ENCODE measurements around the gene ZIK1.

The ZIK1 gene

GRCh38 chr19:57583521-57584416 is at the start of gene ZIK1:
Gene ZIK1, plus strand, starts transcription at chr19:57584145. Its CDS starts 212 bp downstream, at chr19:57584357.
- peak; percentile 88 for FAIRE-seq

DNA sequence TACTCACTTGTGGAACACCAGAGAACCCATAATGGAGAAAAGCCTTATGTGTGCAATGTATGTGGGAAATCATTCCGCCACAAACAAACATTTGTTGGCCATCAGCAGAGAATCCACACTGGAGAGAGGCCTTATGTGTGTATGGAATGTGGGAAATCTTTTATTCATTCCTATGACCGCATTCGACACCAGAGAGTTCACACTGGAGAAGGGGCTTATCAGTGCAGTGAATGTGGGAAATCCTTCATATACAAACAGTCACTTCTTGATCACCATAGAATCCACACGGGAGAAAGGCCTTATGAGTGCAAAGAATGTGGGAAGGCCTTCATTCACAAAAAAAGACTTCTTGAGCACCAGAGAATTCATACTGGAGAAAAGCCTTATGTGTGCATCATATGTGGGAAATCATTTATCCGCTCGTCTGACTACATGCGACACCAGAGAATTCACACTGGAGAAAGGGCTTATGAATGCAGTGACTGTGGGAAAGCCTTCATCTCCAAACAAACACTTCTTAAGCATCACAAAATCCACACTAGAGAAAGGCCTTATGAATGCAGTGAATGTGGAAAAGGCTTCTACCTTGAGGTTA is 45.9 kb upstream of the ZIK1 start:
- FAIRE-seq, result no peak

DNA sequence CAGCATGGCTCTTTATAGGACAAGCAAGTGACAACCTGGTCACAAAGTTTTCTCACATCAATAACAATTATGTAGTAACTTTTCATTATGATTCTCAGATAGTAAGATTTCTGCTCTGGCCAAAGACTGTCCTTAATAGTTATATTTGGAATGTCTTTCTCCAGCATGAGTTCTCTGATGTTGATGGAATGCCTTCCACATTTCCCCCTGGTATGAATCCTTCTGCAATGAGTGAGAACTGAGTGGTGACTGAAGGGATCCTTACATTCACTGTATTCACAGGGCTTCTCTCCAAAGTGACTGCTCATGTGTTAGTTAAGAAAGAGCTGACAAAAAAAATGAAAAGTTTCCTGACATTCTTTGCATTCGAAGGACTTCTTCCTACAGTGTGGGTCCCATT is 37.4 kb upstream of the ZIK1 start:
- FAIRE-seq, result no peak

GRCh38 chr19:57552432-57552831 is 31.5 kb upstream of the ZIK1 start:
- FAIRE-seq, result no peak

DNA sequence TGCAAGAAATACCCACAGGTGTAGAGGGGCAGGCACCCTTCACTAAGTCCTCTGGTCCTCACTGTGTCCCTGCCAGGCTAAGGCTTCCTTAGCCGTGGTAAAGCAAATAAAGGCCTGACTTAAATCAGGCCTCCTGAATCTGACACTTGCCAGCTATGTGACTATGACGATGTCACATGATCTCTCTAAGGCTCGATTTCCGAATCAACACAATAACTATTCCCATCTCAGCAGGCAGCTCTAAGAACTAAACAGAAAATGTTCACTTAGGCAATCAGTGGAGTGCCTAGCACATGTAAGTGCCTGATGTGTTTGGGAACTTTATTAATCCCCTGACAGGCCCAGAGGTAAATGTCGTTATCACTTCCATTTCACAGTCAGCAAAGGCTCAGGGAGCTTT is 26.3 kb upstream of the ZIK1 start:
- FAIRE-seq, result no peak

DNA sequence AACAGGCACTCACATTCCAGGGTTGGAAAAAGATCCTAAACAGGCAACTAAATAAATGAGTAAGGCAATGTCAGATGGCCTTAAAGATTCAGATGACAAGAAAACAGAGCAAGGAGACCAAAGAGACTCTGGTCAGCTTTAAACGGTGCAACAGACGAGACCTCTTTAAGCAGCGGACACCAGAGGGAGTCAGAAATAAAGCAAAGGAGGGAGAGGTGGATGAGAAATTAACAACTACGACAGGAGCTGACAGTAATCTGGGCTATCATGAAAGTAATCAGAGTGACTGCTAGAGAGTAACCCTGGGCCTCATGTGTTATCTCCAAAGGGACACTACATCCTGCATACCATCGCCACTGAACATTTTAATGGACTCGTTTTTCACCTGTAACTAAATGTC is 25.4 kb upstream of the ZIK1 start:
- no peak for FAIRE-seq

GRCh38 chr19:57559008-57559403 is 24.9 kb upstream of the ZIK1 start:
- no peak for FAIRE-seq

- peak; percentile 68 for FAIRE-seq
Measured at GRCh38 chr19:57559404-57560025, 24.4 kb upstream of the ZIK1 start, which contains the start of gene ZNF550. Gene ZNF550, minus strand, starts transcription at chr19:57559863. Its CDS starts 181 bp downstream, at chr19:57559682.

GRCh38 chr19:57560049-57560491 is 23.9 kb upstream of the ZIK1 start:
- no peak for FAIRE-seq

DNA sequence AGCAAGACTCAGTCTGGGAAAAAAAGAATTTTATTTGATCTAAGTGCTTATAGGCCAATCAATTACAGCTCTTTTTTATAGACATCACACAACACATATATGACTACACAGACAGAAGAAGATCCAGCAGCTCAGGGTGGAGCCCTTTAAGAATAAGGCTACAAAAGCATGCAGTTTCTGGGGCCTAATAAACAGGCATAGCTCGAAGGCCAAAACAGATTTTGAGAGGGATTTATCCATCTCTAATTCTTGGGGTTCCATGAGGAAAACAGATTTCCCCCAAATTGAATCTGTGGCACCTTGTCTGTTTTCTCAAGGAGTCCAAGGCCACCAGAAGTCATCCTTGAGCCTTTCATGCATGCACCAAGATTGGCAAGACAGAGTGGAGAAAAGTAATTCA is 20.4 kb upstream of the ZIK1 start:
- no peak for FAIRE-seq

DNA sequence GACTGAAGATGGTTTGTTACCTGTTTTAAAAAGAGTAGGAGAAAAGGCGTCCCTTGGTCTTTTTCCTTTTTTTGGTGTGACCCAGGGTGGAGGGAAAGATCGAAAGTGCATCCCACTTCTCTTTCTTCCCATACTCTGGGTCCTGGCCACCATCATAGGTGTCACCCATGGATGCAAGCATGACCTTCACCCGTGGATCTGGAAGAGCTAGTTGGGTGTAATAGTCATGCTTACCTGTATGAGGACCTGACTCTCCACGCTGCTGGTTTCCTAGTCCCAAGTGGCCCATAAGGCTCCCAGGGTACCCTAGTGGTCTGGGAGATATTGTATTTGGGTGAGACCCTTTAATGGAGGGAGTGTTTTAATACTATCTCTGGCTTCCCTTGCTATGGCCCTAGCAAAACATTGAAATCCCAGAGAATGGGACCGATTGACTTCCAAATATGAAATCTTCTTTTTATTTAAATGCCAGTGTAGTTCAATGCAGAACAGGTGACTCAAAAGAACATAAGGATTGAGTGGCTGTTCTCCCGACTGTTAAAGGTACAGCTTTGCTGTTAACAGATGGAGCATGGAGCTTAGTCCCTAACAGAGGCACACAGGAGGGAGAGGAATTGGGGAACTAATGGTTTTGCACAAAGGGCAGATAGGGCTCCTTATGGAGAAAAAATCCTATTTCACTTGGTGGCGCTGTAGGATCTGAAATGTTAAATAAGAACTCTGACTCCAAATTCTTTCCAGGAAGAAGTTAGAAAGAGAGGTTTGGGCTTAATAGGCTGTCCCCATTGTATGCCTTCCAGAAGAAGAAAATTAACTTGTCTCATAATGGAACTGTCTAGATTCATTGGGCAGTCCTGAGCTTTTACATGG is 17.3 kb upstream of the ZIK1 start:
- FAIRE-seq, result no peak

DNA sequence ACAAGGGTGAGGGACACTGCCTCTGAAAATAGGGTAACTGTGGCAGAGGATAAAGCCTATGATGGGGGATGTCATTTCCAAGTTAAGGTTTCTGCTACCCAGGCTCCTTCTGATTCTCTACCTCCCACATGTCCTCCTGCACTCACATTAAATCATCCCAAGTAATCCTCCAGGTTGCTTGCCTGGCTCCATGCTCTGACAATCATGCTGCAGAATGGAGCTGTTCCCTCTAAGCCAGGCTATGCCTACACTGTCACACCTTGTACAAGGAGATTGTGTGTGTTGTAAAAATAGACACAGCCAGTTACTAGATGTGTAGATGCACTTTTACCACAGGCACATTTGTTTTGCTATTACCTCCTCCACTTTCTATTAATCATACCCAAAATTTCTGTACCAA is 13.2 kb upstream of the ZIK1 start:
- FAIRE-seq, result no peak

- FAIRE-seq, result no peak
Measured at GRCh38 chr19:57572415-57572947, 11.5 kb upstream of the ZIK1 start.

DNA sequence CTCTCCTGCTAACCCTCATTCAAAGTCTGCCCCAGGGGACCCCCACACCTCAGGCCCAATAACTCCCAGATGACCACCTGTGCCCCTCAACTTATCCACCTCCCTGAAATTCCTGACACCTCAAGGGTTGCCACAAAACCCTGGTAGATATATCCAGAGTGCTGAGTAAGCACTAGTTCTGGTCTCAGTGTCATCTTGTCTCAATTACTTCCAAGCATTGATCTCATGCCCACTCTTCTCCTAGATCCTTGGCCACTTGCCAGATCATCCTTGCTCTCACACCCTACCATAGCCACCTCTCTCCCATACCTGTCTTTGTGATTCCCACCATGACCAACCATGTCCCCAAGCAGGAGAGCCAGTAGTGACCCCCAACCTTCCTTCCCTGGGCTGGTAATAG is 7.3 kb upstream of the ZIK1 start:
- FAIRE-seq, result no peak

- peak; percentile 97 for FAIRE-seq
Measured at GRCh38 chr19:57578487-57579205, 5.3 kb upstream of the ZIK1 start, which contains the start of gene ZNF416. Gene ZNF416, minus strand, starts transcription at chr19:57578911. Its CDS starts 207 bp downstream, at chr19:57578704.

DNA sequence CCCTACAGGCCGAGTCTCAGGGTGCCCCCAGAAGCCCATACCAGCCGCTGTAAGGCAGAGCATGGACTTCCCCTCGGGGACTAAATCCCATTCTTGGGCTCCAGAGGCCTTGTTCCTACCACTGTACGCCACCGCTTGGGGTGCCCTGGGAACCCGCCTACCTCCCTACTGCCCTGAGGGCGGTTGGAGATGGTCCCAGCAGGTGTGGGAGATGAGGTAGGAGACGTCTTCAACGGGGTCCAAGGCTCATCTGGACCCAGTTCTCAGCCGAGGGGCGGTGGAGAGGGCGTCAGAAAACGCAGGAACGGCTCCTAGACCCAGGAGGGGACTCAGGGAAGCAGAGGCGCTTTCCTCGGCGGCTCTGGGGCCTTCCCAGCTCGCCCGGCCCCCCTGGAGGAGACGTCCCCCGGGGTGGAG is 833 bp upstream of the ZIK1 start:
- FAIRE-seq, result no peak

GRCh38 chr19:57587529-57587928 is 3.6 kb downstream of the ZIK1 start:
- FAIRE-seq, result no peak

GRCh38 chr19:57599377-57599760 is 15.4 kb downstream of the ZIK1 start:
- FAIRE-seq, result no peak

DNA sequence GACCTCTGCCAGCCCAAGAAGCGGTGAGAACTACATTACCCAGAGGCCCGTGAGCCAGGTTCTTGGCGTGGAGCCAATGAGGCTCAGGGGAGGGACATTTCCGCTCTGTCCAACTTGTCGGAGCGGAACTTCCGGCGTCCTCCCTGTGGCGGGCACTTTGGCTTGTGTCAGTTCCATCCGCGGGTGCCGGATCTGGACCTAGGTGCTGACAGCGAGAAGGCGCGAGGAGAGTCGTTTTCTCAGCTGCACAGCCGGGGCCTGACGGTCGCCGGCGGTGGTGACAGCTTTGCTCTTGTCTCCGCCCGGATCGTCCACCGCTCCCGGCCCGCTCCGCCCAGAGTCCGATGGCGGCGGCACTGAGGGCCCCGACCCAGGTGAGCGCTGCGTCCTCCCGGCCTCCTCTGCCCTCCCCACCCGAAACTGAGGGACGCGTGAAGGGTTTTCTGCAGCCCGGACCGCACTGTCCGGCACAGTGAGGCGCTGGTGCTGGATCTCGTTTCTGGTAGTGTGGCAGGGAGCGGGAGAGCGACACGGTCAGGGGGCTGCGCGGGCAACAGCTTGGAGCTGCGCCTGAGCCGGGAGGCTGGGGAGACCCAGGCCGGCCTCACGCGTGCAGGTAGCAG is 15.9 kb downstream of the ZIK1 start, which contains the start of gene ZNF530:
ZNF530 (plus strand) TSS at position 125 of the 623 bp plus-strand sequence. CDS start 4,461 bp downstream, outside the sequence.
- peak; percentile 56 for FAIRE-seq

GRCh38 chr19:57606931-57607330 is 23.0 kb downstream of the ZIK1 start:
- FAIRE-seq, result no peak

GRCh38 chr19:57611113-57611512 is 27.2 kb downstream of the ZIK1 start:
- no peak for FAIRE-seq

Data from TTC549 (cell line).